HG03097 (cell line): ENCODE measurements around the gene DNAH6.
"Not testable (repeated sequence)": the region's sequence is repeated elsewhere in the genome, so short reads cannot be mapped to it uniquely, and the experiment has no call there.

ENCODE experiments used
- ATAC-seq: cut with Tn5 transposase; IDR thresholded peaks from one replicate; pipeline ENCODE4 v1.9.1; 2021; ENCODE audit not compliant: unreplicated experiment, low FRiP score

Gene DNAH6

GRCh38 chr2:84496386-84496785 is 19.9 kb upstream of the DNAH6 start:
- ATAC-seq: no peak

- ATAC-seq: no peak
Observed at GRCh38 chr2:84497285-84497684, 19.0 kb upstream of the DNAH6 start.

GRCh38 chr2:84498150-84498799 is 18.0 kb upstream of the DNAH6 start:
- ATAC-seq: no peak

GRCh38 chr2:84511024-84511423 is 5.3 kb upstream of the DNAH6 start:
- not testable (repeated sequence) for ATAC-seq

- no peak for ATAC-seq
Observed at GRCh38 chr2:84515788-84516187, 510 bp upstream of the DNAH6 start.

- ATAC-seq: no peak
Observed at GRCh38 chr2:84519332-84519957, 3.1 kb downstream of the DNAH6 start.

GRCh38 chr2:84526562-84526961 is 10.3 kb downstream of the DNAH6 start:
- no peak for ATAC-seq

GRCh38 chr2:84527137-84528129 is 11.1 kb downstream of the DNAH6 start:
- ATAC-seq: no peak

- no peak for ATAC-seq
Observed at GRCh38 chr2:84532291-84532690, 16.0 kb downstream of the DNAH6 start.

- ATAC-seq: no peak
Observed at GRCh38 chr2:84534225-84534624, 17.9 kb downstream of the DNAH6 start.

- ATAC-seq: no peak
Observed at GRCh38 chr2:84537251-84537650, 21.0 kb downstream of the DNAH6 start.

GRCh38 chr2:84539729-84540128 is 23.4 kb downstream of the DNAH6 start:
- no peak for ATAC-seq

- ATAC-seq: no peak
Observed at GRCh38 chr2:84545005-84545404, 28.7 kb downstream of the DNAH6 start.

GRCh38 chr2:84546551-84546950 is 30.3 kb downstream of the DNAH6 start:
- no peak for ATAC-seq

GRCh38 chr2:84548303-84548702 is 32.0 kb downstream of the DNAH6 start:
- ATAC-seq: no peak

GRCh38 chr2:84550916-84551315 is 34.6 kb downstream of the DNAH6 start:
- no peak for ATAC-seq

GRCh38 chr2:84551526-84551925 is 35.2 kb downstream of the DNAH6 start:
- not testable (repeated sequence) for ATAC-seq

- no peak for ATAC-seq
Observed at GRCh38 chr2:84556190-84556589, 39.9 kb downstream of the DNAH6 start.

GRCh38 chr2:84559838-84560237 is 43.5 kb downstream of the DNAH6 start:
- no peak for ATAC-seq

GRCh38 chr2:84579661-84580060 is 63.4 kb downstream of the DNAH6 start:
- no peak for ATAC-seq

- no peak for ATAC-seq
Observed at GRCh38 chr2:84603911-84604310, 87.6 kb downstream of the DNAH6 start.
